Measurements from ENCODE around the gene DCDC2.
"Not testable (repeated sequence)": the region's sequence is repeated elsewhere in the genome, so short reads cannot be mapped to it uniquely, and the experiment has no call there.

DCDC2 gene

DNA sequence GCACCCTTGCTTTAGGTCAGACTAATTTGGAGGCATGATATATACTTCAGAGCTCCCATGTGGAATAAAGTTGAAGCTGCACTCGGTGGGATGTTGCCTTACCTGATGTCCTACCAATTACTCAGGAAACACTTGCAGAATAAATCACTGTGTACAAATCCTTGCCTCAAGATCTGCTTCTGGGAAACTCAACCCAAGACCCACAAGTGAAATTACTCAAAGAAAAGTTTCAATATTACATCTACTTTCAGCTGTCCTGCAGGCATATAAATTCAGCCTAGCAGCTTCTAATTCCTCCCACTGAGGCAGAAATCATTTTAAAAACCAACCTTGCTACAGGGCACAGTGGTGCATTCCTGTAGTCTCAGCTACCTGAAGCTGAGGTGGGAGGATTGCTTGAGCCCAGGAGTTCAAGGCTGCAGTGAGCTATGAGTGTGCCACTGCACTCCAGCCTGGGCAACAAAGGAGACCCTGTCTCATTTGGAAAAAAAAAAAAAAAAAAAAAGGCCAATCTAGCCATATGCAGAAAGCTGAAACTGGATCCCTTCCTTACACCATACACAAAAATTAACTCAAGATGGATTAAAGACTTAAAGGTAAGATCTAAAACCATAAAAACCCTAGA, 20.7 kb upstream of the DCDC2 start:
- DNase-seq, result no peak

GRCh38 chr6:24376871-24377270, 19.0 kb upstream of the DCDC2 start:
- DNase-seq, result peak in 1 of 3 experiments; percentile 16

DNA sequence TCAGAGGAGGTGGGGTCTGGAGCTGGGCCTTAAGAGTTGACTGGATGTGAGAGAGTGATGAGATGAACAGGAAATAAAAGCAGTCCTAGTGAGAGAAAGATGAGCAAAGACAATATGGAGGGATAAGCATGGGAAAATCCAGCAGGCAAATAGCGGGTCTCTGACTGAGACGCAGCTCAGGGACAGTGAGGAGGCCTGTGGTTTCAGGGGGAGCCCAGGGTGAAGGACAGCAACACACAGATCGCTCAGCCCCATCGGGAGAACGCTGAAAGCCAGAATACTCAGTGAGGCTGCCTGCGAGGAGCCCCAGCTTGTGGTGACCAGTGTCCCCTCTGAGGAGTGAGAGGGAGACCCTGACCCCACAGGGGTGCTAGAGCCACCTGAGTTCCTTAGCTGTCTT, 16.8 kb upstream of the DCDC2 start:
- no peak for DNase-seq

- DNase-seq, result not testable (repeated sequence)
Measured at GRCh38 chr6:24365103-24365633, 7.3 kb upstream of the DCDC2 start.

DNA sequence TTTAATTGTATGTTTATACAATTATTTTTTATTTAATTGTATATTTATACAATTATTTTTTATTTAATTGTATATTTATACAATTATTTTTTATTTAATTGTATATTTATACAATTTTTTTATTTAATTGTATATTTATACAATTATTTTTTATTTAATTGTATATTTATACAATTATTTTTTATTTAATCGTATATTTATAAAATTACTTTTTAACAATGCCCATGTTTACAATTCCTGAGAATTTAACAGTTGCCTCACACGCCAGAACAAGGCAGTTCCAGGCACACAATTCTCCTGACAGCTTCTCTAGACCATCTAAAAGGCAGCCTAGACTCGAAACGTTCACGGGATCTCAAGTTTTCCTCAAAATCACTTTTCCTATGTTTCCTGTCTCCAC, 4.5 kb upstream of the DCDC2 start:
- DNase-seq, result not testable (repeated sequence)

GRCh38 chr6:24359640-24360454, 2.0 kb upstream of the DCDC2 start:
- peak; percentile 94 to 98 (median 95) for DNase-seq

DNA sequence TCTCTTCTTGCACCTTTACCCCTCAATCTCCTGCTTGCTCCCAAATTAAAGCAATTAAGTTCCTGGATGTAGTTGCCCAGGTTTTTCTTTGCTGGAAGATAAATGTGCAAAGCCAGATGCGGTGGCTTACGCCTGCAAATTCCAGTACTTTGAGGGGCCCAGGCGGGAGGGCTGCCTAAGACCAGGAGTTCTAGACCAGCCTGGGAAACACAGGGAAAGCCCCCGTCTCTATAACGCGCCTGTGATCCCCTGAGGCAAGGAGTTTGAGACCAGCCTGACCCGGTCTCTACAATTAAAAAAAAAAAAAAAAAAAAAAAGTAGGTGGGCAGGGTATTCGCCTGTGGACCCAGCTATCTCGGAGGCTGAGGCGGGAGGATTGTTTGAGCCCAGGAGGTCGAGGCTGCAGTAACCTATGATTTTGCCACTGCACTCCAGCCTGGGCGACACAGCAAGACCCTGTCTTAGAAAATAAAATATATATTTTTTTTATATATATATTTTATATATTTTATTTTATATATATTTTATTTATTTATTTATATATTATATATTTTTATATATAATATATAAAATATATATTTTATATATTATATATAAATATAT, 461 bp upstream of the DCDC2 start:
- DNase-seq, result peak in 2 of 3 experiments; percentile 5 to 30

DNA sequence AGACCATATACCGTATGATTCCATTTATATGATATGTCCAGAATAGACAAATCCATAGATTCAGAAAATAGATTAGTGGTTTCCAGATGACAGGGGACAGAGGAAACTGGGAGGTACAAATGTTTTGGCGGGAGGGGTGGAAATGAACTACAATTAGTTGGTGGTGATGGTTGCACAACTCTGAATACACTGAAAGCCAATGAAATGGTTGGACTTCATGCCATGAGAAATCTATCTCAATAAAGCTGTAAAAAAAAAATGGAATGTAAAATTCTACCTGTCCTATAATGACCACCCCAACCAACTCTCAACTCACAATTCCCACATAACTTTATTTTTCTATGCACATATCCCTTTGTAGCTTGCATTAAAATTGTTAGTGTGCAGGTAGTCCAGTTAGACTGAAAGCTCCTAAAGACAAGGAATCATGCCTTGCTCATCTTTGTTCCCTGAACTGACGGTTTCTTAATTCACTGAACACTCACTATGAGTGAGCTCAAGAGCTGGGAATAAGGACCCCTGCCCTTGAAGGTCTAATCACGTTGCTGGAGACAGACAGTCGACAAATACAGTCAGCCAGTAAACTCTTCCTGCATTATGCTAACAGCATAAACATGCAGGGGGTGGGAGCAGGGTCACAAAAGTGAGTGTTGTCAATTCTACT, 1.4 kb downstream of the DCDC2 start:
- DNase-seq, result peak in 1 of 3 experiments; percentile 22

DNA sequence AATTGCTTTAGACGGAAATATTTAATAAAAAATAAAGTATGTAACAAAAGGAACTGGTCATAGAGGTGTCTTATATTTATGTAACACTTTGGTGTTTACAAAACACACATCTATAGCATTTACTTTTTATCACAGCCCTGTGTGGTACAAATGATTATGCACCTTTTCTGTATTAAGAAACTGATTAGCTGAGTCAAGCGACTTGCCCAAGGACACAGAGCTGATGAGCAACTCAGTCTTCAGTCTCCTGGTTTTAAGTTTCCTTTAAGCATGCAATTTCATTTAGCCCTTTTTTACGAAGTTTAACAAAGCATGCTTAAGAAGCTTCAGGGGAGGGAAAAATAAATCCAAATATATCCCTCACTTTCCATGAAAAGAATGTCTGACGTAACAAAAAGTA, 2.5 kb downstream of the DCDC2 start:
- DNase-seq, result no peak

- peak in 1 of 3 experiments; percentile 7 for DNase-seq
Measured at GRCh38 chr6:24353861-24354260, 4.0 kb downstream of the DCDC2 start.

DNA sequence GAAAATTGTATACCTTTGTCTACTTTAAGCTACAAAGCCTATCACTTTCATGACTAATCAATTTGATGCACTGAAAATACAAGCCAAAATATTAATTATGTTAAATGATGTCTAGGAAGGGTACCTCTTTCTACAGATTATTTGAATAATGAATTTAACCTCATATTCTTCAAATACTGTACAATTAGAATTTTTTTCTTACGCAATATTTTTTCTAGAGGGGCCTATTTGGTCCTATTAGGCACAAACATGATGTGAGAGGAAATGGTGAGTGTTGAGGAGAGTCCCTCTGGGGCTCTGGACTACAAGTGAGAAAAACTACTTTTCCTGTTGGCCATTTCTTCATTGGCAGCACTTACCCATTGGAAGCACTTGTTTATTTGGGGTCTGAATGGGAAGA, 5.4 kb downstream of the DCDC2 start:
- no peak for DNase-seq

DNA sequence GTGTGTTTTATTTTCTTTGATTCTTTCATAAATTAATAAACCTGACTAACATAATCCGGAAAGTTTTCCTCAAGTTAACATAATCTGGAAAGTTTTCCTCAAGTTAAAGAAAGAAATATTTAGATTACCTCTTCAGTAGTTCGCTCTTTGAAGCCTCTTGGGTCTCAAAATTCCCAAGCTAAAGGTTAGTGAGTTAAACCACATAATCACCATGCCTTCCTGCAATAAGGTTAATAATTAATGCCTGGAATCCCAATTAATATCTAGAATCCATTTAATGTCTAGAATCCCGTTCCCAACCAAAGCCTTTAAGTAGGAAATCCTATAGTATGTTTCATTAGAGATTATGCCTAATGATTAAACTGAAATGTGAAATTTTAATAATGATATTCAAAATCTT, 12.9 kb downstream of the DCDC2 start:
- DNase-seq, result no peak

- DNase-seq, result no peak
Measured at GRCh38 chr6:24340998-24341938, 16.6 kb downstream of the DCDC2 start.

DNA sequence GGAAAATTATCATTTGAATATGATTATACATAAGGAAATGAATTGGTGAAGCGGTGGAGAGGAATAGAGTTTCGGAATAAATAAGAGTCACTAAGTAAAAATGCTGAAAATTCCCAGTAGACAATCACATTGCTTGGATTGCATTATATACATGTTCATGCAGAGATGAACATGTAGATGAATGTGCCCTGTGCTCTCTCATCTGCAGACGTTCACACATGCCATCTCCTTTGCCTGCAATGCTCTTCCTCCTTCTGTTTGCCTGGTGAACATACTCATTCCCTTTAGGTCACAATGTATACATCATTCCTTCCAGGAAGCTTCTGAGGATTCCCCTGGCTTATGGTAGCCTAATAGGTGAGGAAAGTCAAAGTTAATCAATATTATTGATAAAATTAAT, 17.9 kb downstream of the DCDC2 start:
- no peak for DNase-seq

- DNase-seq, result no peak
Measured at GRCh38 chr6:24334285-24334684, 23.6 kb downstream of the DCDC2 start.

DNA sequence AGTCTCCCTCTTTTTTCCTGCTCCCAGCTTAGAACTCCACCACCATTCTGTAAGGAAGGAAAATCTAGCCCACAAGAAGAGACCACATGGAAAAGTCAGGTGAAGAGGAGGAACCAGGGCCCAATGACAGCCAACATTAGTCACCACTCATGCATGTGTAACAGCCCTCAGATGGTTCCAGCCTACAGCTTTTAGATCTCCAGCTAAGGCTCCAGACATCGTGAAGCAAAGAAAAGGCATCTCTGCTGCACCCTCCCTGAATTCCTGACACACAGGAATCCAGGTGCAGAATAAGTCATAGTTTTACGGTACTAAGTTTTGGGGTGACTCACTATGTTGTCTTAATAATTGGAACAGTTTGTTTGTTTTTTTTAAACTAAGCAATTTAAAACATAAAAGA, 25.5 kb downstream of the DCDC2 start:
- no peak for DNase-seq

- peak in 2 of 3 experiments; percentile 24 to 71 for DNase-seq
Measured at GRCh38 chr6:24330137-24330732, 27.6 kb downstream of the DCDC2 start.

DNA sequence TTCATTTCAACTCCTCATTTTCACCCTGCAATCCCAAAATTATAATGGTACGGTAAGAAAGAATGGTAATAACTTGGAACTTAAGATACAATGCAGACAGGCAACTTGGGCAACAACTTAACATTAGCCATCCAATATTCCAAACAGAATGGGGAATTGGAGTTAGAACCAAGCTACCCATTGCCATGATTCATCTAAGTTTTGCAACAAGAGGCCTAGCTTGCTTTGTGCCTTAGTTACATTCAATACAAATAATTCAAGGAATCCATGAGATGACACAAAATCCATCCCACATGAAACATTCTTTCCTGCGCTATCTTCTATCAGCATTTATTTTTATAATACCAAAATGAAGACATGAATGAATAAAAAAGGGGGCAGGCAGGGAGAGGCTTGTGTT, 28.4 kb downstream of the DCDC2 start:
- DNase-seq, result no peak

GRCh38 chr6:24329022-24329421, 28.8 kb downstream of the DCDC2 start:
- no peak for DNase-seq

- no peak for DNase-seq
Measured at GRCh38 chr6:24327756-24328155, 30.1 kb downstream of the DCDC2 start.

- DNase-seq, result no peak
Measured at GRCh38 chr6:24325978-24326377, 31.9 kb downstream of the DCDC2 start.

- no peak for DNase-seq
Measured at GRCh38 chr6:24324617-24325016, 33.2 kb downstream of the DCDC2 start.
